IMR-90 (cell line): ENCODE measurements around the gene PEX14.

Source experiments
- BHLHE40 ChIP-seq: fragments of 150-350 bp; IDR thresholded peaks from 2 replicates; pipeline ENCODE4 v1.6.1; 2016; ENCODE audit warnings: mild to moderate bottlenecking, low read depth, low read length
- CTCF ChIP-seq: conservative IDR thresholded peaks from 2 replicates; pipeline ENCODE4 v1.5.1; 2012; ENCODE audit warnings: mild to moderate bottlenecking, low read depth, low read length, improper control_type of control experiment

DNA sequence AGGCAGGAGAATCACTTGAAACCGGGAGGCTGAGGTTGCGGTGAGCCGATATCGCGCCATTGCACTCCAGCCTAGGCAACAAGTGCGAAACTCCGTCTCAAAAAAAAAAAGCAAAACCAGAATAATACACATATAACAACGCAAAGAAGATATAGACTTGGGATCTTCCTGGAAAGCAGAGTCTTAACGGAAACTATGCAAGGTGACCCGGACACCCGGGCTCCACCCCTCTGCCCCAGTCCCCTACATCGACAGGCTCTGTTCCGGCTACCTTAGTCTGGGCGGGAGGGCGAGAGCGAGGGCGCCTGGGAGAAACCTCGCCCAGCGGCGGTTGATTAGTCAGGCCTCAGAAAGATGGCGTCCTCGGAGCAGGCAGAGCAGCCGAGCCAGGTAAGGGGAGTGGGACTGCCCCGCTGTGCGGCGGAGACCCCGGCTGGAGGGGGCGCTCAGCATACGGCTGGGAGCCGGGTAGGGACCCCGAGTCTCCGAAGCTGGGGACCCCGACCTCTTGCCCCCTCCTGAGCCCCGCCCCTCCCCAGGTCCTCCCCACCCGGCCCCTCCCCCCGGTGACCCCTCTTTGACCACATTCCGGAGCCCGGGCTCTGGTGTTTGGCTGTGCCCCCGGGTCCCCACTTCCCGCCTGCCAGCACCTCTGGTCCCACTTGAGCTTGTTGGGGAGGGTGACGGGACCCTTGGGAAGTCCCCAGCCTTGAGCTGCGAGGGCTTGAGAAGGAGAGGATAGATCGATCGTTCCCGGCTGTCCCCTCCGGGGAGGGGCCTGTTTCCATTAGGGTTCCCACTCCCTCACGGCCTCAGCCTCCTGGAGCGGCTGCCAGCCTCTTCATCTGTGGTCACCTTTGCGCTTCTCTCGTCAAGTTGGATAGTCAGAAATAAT, at the start of gene PEX14:
- no peak for TF ChIP-seq CTCF
- TF ChIP-seq BHLHE40 = no peak
